ENCODE data around the gene LOX.

Gene LOX, protein sequence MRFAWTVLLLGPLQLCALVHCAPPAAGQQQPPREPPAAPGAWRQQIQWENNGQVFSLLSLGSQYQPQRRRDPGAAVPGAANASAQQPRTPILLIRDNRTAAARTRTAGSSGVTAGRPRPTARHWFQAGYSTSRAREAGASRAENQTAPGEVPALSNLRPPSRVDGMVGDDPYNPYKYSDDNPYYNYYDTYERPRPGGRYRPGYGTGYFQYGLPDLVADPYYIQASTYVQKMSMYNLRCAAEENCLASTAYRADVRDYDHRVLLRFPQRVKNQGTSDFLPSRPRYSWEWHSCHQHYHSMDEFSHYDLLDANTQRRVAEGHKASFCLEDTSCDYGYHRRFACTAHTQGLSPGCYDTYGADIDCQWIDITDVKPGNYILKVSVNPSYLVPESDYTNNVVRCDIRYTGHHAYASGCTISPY

DNA sequence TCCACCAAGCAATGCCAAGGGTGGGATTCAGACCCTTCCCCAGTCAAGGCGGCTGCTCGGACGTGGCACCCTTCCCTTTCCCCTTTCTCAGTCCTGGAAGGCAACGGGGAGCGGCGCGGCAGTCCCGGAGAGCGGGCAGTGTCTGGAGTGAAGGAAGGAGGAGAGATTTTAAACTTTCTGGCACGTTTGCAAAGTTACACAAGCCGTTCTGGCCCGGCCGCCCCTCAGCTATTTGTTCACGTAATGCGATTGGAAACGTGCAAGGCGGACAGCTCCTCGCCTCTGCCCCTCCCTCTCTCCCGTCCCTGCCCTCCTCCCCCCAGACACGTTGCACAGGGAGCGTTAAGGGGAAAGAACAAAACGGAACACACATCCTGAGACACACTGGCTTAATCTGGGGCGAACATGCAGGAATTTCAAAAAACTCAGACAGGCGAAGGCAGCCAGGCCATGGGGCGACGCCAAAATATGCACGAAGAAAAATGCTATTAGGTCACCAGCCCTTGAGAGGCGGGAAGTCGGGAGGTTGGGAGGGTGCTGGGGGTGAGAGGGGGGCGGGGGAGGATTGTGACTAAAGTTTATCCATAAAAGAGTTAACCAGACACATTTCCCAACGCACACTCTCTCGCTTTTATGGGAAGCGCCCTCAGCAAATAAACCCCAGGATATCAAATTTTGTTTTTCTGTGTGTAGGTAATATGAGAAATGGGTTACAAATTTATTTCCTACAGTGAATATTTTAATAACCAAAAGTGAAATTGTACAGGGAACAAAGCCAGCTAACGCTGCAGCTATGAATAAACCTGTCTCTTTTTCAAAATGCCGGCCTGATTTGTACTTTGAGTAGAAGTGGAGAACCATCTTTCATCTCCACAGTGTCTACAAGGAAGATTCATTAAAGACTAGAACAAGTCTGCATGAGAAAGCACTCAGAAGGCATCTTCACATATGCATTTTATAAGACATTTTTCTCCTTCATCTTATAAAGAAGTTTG, at the start of gene LOX:
LOX (minus strand) TSS at position 144 of the 995 bp plus-strand sequence. CDS start 274 bp downstream, outside the sequence.
- peak; percentile 94 for DNase-seq

DNA sequence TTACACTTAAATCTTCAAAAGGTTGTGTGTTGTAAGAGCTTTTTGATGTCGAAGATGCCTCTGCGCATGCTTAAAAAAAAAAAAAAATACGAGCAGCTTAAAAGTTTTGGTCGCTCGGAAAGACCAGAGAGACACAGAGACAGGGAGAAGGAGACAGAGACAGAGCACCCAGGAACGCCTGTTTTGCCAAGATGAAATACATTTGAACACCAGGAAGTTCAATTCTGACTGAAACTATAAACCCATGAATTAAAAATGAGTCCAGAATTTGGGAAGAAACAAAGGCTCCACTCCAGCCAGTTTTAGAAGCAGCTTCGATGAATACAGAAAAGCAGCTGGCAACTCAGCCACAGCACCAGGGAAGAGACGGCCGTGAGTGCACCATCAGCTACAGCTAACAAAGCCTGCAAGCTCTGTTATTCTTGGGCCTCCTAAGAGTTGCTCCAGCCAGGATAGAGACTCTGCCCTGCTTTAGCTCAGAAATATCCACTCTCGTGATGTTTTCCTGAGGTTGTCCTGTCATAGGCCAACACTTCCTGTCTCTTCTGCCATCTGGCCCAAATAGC, 48.8 kb upstream of the LOX start:
- DNase-seq = no peak

DNA sequence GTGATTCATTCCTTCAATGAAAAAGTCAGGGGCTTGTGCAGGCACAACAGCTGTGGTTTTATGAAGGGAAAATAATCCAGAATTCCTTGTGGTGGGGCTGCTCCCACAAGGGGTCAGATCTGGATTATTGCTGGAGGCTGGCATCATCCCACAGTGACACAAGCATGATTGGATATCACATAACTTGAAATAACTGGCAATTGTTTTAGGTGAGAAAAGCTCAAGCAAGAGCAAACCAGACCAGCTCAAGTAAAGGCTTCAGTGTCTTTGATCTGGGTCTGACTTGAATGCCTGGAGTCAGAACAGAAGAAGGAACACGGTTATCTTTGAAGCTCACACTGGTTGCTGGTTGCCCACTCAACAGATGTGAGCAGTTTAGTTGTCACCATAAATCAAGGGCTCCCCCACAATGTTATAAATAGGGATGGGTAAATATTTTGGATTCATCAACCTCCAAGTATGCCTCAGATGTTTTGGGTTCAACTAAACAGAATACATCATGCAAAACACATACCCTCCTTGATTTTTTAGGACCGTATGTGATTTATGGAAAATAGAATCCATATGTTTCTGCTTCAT, 48.2 kb upstream of the LOX start:
- peak; percentile 20 for DNase-seq

DNA sequence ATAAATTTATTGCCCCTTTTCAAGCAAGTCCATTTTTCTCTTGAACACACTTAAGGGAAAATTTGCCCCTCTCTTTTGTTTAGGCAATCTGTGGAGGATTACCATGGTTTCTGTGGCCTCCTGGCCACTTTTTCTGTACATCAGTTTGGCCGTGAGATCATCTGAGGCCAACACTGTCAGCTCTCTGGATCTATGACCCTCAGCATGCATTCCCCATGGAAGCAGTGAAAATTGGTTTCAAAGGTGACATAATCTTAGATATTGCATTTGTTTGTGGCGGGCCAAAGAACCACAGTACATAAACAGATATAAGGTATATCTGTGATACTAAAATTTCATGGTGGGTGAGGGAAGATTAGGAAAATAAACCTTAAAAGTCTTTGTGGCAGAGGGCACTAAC, 46.7 kb upstream of the LOX start:
- DNase-seq = no peak

DNA sequence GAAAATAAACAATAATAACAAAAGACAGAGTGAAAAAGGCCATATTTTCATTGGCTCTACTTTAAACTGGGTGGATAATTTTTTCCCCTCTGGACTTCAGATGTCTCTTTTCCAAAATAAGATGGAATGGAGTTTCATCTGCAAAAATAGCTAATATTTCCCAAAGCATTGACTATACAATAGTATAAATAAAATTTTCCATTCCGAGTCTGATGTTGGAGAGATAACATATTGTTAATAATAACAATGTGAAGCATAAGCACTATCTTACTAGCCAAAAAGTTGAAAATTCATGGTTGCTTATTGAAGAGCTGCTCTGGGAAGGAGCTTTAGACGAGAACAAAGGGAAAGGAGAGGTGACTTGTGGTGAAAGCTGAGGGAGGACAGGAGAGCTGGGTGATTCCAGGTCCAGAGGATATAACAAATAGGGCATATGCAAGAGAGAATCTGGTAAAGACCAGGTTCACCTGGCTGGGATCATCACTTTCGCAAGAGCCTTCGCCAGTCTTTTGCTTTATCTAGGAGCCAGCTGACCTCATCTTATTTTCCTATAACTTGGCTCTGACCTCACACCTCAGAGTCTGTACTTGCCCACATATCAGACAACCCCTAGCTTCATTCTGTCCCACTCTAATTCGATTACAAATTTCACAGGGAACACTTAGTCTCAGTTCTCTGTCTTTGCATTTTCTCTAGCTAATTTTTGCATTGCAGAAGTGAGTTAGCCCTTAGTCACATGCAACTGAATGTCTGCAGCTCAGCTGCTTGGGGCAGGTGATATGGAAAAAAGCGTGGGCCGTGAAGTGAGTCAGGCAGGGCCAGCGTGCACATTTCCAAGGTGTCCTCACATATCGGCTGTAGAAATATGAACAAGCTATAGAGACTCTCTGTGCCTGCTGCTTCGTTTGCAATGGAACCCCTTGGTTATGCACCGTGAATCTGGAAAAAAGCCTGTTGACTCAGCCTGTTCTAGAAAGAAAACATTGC, 43.7 kb upstream of the LOX start:
- peak; percentile 33 for DNase-seq

DNA sequence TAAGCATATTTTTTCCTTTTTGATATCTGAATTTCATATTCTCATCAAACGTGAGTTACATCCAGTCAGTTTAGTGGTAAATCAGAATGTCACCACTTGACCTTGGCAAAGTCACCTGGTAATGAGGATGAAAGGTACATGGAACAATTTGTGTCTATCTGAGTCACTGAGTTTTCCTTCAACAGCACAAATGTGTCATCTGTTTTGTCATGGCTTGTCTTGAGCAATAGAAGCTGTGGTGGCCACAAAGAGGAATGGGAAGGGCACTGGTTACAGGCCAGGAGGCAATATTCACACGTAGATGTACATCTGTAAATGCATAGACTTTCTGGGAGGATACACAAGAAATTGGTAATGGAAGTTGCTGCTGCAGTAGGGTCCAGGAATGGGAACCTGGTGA, 42.9 kb upstream of the LOX start:
- DNase-seq = no peak

DNA sequence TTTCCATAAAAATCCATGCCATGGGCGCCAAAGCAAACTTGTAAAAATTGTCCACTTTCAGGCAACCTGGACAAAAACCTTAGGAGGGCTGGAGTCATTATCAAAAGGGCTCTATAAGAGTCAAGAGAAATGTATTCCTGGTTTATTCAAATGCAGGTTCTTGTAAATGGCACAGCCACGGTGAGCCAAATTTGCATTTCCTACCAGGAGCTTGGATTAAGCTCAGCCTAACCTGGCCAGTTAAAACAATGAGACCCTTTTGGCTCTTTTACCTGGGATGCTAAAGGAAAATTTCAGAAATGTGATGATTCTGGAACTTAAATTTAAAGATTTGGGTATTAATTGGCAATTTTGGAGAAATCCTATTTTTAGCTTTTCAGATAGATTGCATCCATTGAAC, 42.4 kb upstream of the LOX start:
- no peak for DNase-seq

DNA sequence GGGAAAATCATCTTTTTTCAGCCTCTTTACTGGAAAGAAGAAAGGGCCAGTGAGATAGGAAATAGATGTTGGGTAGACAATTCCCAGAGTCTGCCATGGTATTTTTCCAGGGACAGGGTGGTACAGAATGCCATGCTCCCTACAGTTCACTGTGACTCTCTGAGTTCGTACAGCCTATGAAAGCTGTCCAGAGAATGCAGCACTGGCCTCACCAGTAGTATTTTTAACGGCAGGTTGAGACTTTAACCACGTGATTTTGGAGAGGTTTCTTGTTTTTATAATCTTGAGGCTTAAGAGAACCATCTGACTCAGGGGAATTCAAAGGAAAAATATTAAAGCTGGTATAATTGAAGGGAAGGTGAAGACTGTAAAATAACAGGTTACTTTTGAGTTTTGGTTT, 41.1 kb upstream of the LOX start:
- DNase-seq = no peak

DNA sequence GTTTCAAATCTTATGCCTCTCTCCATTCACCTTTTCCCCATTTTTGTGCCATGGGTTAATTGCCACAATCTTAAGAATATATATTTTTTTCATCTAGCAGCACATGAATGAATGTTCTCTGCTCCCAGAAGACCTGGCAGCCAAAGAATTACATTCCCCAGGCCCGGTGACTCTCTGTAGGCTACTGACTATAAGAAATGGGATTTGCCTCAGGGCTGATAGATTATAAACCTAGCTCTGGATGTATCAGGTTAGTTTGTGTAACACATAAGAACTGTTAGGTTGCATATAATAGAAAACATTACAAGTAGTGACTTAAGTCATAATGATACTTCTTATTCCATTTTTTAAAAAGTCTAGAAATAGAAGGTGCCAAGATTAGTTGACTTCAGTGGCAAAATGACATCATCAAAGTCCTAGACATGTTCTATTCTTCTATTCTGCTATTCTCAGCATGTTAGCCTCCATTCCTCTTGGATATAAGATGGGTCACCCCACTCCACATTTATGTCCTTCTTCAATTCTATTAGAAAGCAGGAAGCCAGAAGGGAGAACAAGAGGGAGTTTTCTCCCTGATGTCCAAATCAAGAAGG, 40.4 kb upstream of the LOX start:
- peak; percentile 17 for DNase-seq

DNA sequence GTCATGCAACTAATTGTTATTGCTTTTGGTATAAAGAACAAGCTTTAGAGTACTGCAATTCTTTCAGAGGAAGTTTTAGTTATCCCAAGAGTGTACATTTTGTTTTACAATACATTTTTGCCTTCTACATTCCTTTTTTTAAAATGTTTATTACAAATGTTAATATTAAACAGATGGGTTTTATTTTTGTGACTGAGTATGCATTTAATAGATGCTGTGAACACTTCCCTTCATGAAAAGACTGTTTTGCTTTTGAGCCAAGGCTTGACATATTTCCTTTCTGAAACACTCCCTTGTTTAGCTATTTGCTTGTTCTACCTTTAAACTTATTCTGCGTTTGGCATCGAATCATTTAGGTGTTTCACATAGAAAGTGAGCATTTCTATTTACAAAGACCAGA, 36.4 kb upstream of the LOX start:
- DNase-seq = no peak

DNA sequence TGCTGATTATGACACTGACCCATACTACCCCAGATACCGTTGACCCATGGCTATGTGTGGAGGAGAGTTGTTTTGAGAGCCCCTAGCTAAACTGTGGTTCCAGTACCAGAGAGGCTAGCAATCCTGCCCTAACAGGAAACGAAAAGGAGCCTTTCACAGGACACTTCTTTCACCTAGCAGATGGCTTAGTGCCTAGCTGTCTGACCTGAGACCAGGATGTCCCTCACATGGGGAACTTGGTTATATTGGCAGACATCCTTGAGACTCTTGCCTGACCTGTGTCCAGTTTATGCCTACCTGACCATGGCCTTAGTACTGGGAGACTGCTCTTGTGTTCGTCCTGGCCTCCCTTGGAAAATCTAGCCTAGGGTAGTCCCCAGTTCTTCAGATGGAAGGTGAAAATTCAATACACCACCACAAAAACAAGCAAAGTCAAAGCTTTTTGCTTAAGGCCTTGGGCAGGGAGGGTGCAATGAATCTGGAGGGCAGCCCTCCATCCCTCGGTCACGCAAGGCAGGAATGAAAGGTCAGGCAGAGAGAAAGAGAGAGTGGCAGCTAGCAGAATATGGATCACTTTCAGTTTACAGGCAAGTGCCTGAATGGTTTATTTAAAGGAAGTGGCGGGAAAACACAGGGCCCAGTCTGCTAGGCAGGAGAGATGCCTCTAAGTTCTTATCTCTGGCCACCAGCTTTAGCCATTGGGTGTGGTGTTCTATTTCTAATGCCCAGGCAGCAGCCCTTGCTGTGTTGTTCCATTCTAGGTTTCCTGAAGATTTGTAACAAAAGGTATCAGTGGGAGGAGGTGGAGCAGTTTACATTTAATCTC, 34.9 kb upstream of the LOX start:
- DNase-seq = no peak

DNA sequence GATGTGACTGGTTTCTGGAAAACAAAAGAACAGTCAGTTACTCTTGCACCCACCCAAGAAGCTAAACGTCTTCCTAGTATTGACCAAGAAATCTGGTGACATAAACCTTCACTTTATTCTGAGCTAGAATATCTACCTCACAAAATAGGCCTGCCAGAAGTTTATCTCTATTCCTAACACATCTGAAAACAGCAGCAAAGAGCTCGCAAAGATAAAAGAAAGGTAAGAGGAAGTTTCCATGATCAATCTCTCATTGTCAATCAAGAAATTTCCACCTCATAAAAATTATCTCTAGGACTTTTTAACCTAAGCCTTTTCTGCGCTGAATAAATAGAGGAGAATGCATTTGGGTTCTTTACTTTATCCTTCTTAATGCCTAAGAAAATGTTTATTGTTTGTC, 34.0 kb upstream of the LOX start:
- DNase-seq = no peak

DNA sequence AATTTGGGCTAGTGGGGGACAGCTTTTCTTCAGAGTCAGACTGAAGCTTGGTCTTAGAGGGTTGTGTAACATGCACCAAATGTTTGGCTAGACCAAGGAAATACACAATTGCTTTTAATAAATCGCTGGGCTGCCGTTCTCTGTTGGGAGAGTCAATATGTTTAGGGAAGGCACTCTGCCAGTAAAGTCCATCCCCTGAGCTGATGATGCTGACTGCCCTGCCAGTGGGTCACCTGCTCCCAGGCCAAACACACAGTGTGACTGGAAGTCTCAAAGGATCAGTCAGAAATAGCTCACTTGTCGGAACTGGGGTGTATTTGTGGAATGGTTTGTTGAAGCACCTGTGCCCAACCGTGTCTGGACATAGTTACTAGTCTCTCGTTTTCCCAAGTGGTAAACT, 33.4 kb upstream of the LOX start:
- DNase-seq = no peak

DNA sequence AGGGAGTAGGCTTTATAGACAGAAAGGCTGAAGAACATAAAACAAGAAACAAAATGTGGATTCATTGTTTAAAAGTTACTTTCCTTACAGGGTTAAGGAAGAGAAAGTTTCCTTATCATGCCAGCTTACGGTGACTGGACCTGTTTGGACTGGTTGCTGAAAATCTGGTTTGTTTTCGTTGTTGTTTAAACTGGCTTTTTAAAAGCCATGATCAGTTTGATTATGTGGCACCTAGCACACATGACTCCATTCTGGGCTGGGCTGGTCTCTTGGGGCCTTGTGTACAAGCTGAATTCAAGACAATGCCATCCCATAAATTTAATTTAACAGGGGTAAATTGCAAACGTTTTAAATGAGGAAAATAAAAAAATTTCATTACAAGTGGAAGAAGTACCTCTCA, 32.9 kb upstream of the LOX start:
- no peak for DNase-seq

DNA sequence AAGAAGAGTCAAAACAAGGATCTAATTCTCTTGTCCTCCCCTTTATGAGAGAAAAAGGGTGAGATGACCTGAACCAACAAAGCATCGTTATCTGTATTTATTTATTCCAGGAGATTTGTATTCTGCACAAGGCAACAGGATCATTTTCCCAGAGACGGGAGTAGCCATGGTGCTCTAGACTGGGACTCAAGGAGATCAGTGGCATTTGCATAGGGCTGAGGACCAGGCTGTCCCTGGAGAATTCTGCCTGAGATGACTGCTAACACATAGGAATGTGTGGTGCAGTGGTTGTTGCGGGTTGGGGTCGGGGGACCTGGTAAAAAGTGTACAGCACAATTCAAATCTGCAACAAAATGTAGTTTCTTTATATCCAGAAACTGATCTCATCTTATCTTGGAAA, 29.0 kb upstream of the LOX start:
- no peak for DNase-seq

DNA sequence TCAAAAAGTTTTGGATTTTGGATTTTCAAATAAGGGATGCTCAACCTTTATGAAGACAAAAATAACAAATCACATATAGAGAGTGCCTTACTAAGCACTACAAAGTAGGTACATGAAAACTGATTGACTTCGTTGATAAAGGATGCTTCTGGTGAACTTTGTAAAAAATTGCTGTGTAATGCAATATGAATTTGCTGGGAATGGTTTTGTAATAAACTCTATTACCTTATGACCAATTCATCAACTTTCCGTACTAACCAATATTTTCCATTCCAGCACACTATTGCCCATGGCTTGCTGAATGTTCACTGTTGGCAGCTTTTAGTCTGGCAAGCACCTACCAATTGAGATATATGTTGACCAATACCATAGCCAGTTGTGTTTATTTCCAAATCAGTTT, 27.9 kb upstream of the LOX start:
- no peak for DNase-seq

DNA sequence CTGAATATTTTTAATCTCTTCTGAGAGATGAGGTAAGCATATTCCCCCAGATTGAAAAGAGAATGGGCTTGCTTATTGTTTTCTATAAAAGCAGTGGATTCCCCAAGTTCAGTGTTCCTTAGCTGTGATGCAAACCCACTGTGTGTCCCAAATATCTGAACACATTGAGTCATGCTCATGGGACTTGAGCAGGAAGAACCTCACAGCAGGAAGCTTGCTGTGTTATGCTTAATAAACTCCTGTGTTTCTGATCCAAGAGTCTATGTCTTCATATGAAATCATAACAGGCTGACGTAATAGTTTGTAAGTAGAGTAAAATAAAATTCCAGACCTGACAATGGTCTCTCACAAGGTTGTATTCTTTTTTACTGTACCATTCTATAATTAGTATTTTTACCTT, 24.8 kb upstream of the LOX start:
- DNase-seq = peak; percentile 58

DNA sequence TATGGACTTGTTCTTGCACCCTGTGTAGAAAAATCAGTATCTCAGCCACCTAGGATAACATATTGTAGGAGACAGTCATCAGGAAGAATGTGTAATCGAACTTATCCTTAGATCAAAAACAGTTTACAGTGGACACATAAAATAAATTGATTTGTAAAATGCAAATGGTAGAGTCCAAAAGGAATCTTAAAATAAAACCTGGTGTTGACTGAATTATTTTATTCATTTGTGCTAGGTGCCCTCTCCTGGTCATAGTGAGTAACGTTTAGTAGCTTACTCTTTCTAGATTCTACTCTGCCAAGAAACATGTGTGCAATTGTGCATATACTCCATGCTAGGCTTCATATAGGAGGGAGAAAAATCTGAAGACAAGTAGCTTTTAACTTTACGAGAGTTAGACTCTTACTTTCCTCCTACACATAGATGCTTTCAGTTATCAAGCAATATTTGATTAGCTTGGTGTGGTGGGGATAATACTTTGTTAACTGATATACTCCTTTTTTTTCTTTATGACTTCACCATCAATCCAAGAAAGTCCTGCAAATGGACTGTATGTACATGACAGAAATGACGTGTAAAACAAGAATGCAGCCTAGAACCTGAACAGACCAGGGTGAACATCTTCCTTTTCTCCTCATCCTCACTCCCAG, 23.7 kb upstream of the LOX start:
- DNase-seq = peak; percentile 46

DNA sequence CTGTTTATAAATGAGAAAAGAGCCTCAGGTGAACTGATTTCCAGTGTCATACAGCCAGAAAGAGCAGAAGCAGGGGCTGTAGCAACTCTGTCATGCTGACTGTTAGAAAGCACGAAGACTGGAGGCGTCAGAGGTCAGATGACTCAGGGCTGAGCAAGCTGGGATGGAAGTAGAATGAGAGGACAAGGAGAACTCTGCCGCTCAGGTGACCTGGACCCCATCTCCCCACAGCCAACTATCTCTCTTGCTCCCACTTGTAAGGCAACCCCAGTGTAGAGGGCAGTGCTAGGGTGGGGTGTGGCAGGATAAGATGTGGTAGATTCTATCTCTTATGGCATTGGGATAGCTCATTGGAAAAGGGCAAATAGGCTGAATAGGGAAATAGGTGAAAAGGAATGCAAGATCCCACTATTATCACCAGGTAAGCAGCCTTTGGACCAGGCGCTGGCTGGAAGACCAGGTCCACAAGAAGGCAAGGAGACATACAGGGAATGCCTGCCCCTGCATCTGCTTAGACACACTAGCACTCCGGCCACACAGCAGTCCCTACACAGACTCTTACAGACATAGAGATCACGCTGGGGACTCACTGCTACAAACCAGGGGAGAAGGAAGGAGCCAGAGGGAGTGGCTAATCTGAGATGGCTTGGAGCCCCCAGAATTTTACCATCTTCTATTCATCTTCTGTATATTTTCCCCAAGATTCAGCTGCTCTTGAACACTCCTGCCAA, 21.2 kb upstream of the LOX start:
- DNase-seq = peak; percentile 71

All from NCI-H226 (cell line).